Frontal cortex (tissue), 4 donors: ENCODE results near the gene DGLUCY. TPM values are rescaled to one million over a fixed set of nuclear protein-coding genes. Genes with fewer than 3 reads are reported as not detected.
"Not testable (repeated sequence)": the region's sequence is repeated elsewhere in the genome, so short reads cannot be mapped to it uniquely, and the experiment has no call there.

ENCODE experiments used
- DNase-seq, 2 donors: peaks; one replicate each; pipeline ENCODE4 v3.0.0; 2012; ENCODE audit warnings: low spot score in 2 of 2
- FAIRE-seq: peaks from 2 replicates; lab custom pipeline; 2012; peaks lifted over from hg19 to GRCh38; lab: Jason Lieb, UNC
- total RNA-seq: library from RNA; depleted of rRNA; stranded (reverse); fragments of >200 nt; gene quantifications from one replicate; pipeline ENCODE4 v1.2.3, GENCODE V29; 2014
- donor health status: control.
- donor health status: control.
- donor health status: control.

DGLUCY gene
- total RNA-seq, 1 donor from 2014 or later = 23.2 TPM

GRCh38 chr14:91195881-91196280 is 82.0 kb downstream of the DGLUCY start:
- DNase-seq = no peak
- FAIRE-seq = no peak

DNA sequence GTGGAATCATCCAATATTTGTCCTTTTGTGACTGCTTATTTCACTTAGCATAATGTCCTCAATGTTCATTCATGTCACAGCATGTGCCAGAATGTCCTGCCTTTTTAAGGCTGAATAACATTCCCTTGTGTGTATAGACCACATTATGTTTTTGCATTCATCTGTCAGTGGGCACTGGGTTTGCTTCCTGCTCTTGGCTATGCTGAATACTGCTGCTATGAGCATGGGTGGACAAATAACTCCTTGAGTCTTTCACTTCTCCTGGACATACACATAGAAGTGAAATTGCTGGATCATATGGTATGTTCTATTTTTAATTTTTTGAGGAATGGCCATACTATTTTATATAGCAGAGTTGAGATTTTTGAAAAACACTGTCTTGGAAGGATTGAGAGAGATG is 83.8 kb downstream of the DGLUCY start:
- DNase-seq (no peak), FAIRE-seq (no peak)

GRCh38 chr14:91200802-91201201 is 86.9 kb downstream of the DGLUCY start:
- not testable (repeated sequence) for FAIRE-seq, DNase-seq

DNA sequence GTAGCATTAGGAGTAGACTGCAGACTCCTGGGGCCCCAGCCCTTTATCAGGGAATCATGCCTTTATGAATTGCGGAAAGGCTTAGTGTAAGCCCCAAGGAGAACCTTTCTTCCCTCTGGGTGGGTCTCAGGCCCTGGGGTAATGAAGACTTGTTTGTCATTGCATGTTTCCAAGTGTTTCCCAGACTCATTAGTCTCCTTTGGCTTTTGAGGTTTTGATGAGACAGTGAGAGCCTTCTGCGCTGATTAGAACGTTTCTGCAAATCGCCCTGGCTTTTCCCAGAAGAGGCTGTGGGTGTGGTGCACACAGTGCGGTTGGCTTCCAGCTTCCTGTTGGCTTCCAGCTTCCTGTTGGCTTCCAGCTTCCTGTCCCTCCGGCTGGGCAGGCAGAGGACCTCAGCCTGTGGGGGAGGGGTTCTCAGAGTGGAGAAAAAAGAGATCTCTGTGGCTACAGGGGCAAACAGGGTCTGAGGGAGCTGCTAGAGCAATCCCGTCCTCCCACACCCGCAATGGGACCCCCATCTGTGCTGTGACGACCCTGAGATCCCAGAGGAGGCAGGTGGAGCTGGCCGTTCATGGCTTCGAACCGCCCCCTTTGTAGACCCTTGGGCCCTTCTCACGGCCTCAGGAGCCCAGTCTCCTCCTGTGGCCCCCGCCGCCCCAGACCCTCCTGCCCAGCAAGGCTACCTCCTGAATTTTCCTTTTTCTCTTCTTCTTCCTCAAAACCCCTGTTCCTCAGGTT is 88.5 kb downstream of the DGLUCY start:
- FAIRE-seq (no peak), DNase-seq (no peak)

DNA sequence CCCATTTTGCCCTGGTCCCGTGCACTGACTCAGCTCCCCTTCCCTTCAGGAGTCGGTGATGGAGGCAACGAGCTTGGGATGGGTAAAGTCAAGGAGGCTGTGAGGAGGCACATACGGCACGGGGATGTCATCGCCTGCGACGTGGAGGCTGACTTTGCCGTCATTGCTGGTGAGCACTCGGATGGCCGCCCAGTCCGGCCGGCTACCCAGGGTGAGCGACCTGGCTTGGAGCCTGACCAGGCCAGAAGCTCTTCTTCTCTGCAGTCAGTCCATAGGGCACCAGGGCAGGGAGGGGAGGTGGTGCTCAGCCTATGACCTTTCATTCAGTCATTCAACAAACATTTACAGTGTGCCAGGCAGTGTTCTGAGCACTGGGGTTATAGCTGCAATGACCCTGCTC is 90.8 kb downstream of the DGLUCY start:
- DNase-seq = no peak
- FAIRE-seq = no peak

GRCh38 chr14:91205459-91205858 is 91.6 kb downstream of the DGLUCY start:
- FAIRE-seq (no peak), DNase-seq (no peak)

GRCh38 chr14:91207008-91207407 is 93.1 kb downstream of the DGLUCY start:
- no peak for FAIRE-seq
- DNase-seq = no peak

GRCh38 chr14:91211017-91211416 is 97.1 kb downstream of the DGLUCY start:
- FAIRE-seq (no peak), DNase-seq (no peak)

- no peak for FAIRE-seq
- no peak for DNase-seq
Observed at GRCh38 chr14:91214306-91214705, 100.4 kb downstream of the DGLUCY start.

- FAIRE-seq (no peak), DNase-seq (no peak)
Observed at GRCh38 chr14:91215381-91215780, 101.5 kb downstream of the DGLUCY start.

GRCh38 chr14:91216731-91217226 is 102.9 kb downstream of the DGLUCY start:
- FAIRE-seq = no peak
- DNase-seq = no peak

GRCh38 chr14:91218014-91218413 is 104.1 kb downstream of the DGLUCY start:
- DNase-seq (no peak), FAIRE-seq (no peak)

GRCh38 chr14:91219517-91220389 is 105.9 kb downstream of the DGLUCY start:
- FAIRE-seq = no peak
- no peak for DNase-seq

DNA sequence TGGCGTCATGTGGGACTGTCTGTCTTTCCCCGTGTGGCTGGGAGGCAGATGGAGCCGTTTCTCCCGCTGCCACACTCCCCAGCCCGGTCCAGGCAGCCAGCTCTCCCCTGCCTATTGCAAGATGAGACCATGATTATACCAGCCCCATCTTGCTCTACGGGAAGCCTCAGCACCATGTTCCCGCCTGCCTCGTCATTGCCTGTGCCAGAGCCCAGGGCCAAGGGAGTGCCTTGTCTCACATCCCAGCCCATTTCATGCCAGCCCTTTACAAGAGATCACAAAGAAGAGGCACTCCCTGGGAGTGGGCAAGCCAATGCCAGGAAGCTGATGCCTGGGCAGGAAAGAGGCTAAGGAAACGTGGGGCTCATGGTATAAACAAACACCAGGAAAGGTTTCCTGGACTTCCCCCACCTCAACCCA is 106.7 kb downstream of the DGLUCY start:
- no peak for DNase-seq
- FAIRE-seq = no peak

DNA sequence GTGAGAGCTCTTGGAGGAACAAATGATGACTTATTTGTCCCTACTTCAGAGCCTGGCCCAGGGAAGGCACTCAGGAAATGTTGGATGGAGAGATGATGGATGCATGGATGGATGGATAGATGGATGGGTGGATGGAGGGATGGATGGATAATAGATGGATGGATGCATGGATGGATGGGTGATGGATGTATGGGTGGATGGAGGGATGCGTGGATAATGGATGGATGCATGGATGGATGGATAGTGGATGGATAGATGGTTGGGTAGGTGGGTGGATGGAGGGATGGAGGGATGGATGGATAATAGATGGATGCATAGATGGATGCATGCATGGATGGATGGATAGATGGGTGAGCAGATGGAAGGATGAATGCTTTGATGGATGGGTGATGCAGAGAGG is 107.4 kb downstream of the DGLUCY start:
- DNase-seq (no peak), FAIRE-seq (no peak)

GRCh38 chr14:91223028-91223783 is 109.3 kb downstream of the DGLUCY start:
- FAIRE-seq (no peak), DNase-seq (no peak)

DNA sequence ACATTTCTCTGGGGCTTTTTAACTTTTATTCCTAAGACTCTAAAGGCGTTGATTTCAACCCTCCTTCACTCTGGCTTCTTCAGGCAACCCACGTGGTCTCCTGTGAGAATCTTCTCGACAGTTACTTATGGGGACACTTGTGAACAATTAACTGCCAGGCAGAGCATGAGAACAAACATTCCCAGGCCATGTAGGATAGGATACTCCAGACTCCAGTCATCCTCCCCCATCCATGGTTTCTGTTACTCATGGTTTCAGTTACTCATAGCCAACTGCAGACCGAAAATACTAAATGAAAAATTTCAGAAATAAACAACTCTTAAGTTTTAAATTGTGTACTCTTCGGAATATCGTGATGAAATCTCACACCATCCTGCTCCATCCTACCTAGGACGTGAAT is 111.2 kb downstream of the DGLUCY start:
- DNase-seq (no peak), FAIRE-seq (no peak)

GRCh38 chr14:91226360-91226759 is 112.5 kb downstream of the DGLUCY start:
- FAIRE-seq, DNase-seq: not testable (repeated sequence)

DNA sequence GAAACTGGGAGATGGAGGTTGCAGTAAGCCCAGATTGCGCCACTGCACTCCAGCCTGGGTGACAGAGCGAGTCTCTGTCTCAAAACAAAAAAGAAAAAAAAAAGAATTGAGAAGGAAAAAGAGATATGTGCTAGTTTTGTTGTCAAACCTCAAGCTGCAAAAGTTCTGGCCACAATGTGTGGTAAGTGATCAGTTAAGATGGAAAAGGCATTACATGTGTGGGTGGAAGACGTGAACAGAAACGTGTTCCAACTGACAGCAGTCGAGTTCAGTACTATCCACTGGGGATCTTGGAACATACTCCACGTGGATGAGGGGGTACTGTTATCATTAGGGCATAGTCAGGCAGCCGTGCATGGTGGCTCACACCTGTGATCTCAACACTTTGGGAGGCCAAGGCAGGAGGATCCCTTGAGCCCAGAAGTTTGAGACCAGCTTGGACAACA is 113.3 kb downstream of the DGLUCY start:
- DNase-seq (no peak), FAIRE-seq (no peak)
